A549 (cell line): ENCODE results near the gene IFNL3. TPM values are rescaled to one million over a fixed set of nuclear protein-coding genes. Genes with fewer than 3 reads are reported as not detected.
A peak's percentile ranks its signal among the peaks of the same experiment; 100 is the strongest.

Experiments used
- ATAC-seq, 2 experiments: fragments of 200-7000 bp in 1 of 2; fragments of >200 bp in 1 of 2; cut with Nextera tagmentation in 1 of 2; cut with Tn5 transposase in 1 of 2; 3 replicates each; pipeline versions ENCODE4 v1.8.0 to v1.9.1; 2018 to 2020; ENCODE audit warnings: mild to moderate bottlenecking in 1 of 2, moderate library complexity in 1 of 2
- CTCF ChIA-PET: fragments of 300-600 bp; sonication (Branson Sonifier 250); formaldehyde crosslinking; extraction: SDS; loops from one replicate; lab custom pipeline; 2021; ENCODE audit warnings: antibody characterized with exemption, inconsistent platforms; lab: Yijun Ruan, JAX
- POLR2A ChIA-PET: fragments of 350-600 bp; formaldehyde crosslinking; extraction: SDS; loops from one replicate; lab custom pipeline; 2021; ENCODE audit warnings: antibody characterized with exemption, inconsistent platforms; lab: Yijun Ruan, JAX
- DNase-seq, 2 experiments: peaks; one replicate each; pipeline versions ENCODE4 v3.0.0 to v3.0.0-alpha.2; 2011 to 2016; ENCODE audit warnings: low read depth in 1 of 2, low spot score in 1 of 2
- FAIRE-seq: peaks from 2 replicates; lab custom pipeline; 2011; peaks lifted over from hg19 to GRCh38; lab: Jason Lieb, UNC
- H3K27ac ChIP-seq, 2 experiments: fragments of >200 bp; sonication (Bioruptor Twin); formaldehyde crosslinking; 3 replicates each; pipeline ENCODE4 v1.5.1; 2016 to 2017
- H3K4me1 ChIP-seq: fragments of >200 bp; sonication (Bioruptor Twin); formaldehyde crosslinking; 3 replicates; pipeline ENCODE4 v1.6.1; 2016
- H3K4me2 ChIP-seq: fragments of >200 bp; sonication (Bioruptor Twin); formaldehyde crosslinking; 3 replicates; pipeline ENCODE4 v1.6.1; 2016
- H3K4me3 ChIP-seq: fragments of >200 bp; sonication (Bioruptor Twin); formaldehyde crosslinking; 3 replicates; pipeline ENCODE4 v1.5.1; 2016
- H3K9me3 ChIP-seq: fragments of >200 bp; sonication (Bioruptor Twin); formaldehyde crosslinking; 3 replicates; pipeline ENCODE4 v1.6.1; 2016
- CBX8 ChIP-seq: fragments of 200-600 bp; sonication (generic); IDR thresholded peaks from 2 replicates; pipeline ENCODE4 v1.6.1; 2016
- CEBPB ChIP-seq, 2 experiments: fragments of >200 bp in 1 of 2; sonication (Bioruptor Twin) in 1 of 2; formaldehyde crosslinking in 1 of 2; IDR thresholded peaks; 2 replicates each; pipeline ENCODE4 v1.6.1; 2012 to 2016
- CHD4 ChIP-seq: fragments of 200-600 bp; sonication (generic); IDR thresholded peaks from 2 replicates; pipeline ENCODE4 v1.6.1; 2016; ENCODE audit warnings: antibody characterized with exemption, mild to moderate bottlenecking, borderline replicate concordance
- CTCF ChIP-seq: fragments of >200 bp; sonication (Bioruptor Twin); formaldehyde crosslinking; IDR thresholded peaks from 3 replicates; pipeline ENCODE4 v1.5.1; 2016
- EHF ChIP-seq: fragments of 250-450 bp; sonication (Bioruptor Pico); IDR thresholded peaks from 2 replicates; pipeline ENCODE4 v1.5.0; 2020; ENCODE audit warnings: mild to moderate bottlenecking
- EP300 ChIP-seq, 2 experiments: fragments of >200 bp; sonication (Bioruptor Twin); formaldehyde crosslinking; IDR thresholded peaks; 2 replicates in 1 of 2; 3 replicates in 1 of 2; pipeline ENCODE4 v1.6.1; 2016 to 2017
- ESRRA ChIP-seq: fragments of 150-350 bp; IDR thresholded peaks from 2 replicates; pipeline ENCODE4 v1.6.1; 2014; ENCODE audit warnings: mild to moderate bottlenecking, low read length, borderline replicate concordance
- HOXB13 ChIP-seq: fragments of 250-450 bp; sonication (Bioruptor Pico); IDR thresholded peaks from 2 replicates; pipeline ENCODE4 v1.5.0; 2020; ENCODE audit warnings: low read depth, mild to moderate bottlenecking, moderate library complexity
- JUN ChIP-seq, 2 experiments: fragments of >200 bp; sonication (Bioruptor Twin); formaldehyde crosslinking; IDR thresholded peaks; 2 replicates in 1 of 2; 3 replicates in 1 of 2; pipeline ENCODE4 v1.6.1; 2016 to 2017
- JUNB ChIP-seq: fragments of >200 bp; sonication (Bioruptor Twin); formaldehyde crosslinking; IDR thresholded peaks from 2 replicates; pipeline ENCODE4 v1.6.1; 2016
- MAZ ChIP-seq: fragments of 150-350 bp; IDR thresholded peaks from 2 replicates; pipeline ENCODE4 v1.6.1; 2014; ENCODE audit warnings: antibody characterized with exemption, low read depth, low read length, borderline replicate concordance
- MYC ChIP-seq: IDR thresholded peaks from 2 replicates; pipeline ENCODE4 v1.6.1; 2012; ENCODE audit warnings: mild to moderate bottlenecking, inconsistent platforms, low read length, improper control_type of control experiment, borderline replicate concordance
- NFE2L2 ChIP-seq: fragments of 150-350 bp; conservative IDR thresholded peaks from 2 replicates; pipeline ENCODE4 v1.6.1; 2014; ENCODE audit warnings: low read length
- POLR2A ChIP-seq: IDR thresholded peaks from 2 replicates; pipeline ENCODE4 v1.6.1; 2012; ENCODE audit warnings: mild to moderate bottlenecking, low read length
- POLR2AphosphoS2 ChIP-seq: conservative IDR thresholded peaks from 2 replicates; pipeline ENCODE4 v1.6.1; 2012; ENCODE audit warnings: low read length, improper control_type of control experiment, inconsistent platforms
- RFX5 ChIP-seq: fragments of 450-650 bp; IDR thresholded peaks from 2 replicates; pipeline ENCODE4 v1.7.1; 2014; ENCODE audit warnings: antibody characterized with exemption, mild to moderate bottlenecking, moderate library complexity
- SMC3 ChIP-seq: fragments of >200 bp; sonication (Bioruptor Twin); formaldehyde crosslinking; IDR thresholded peaks from 3 replicates; pipeline ENCODE4 v1.6.1; 2018; ENCODE audit warnings: inconsistent platforms
- SREBF2 ChIP-seq: fragments of 450-650 bp; IDR thresholded peaks from 2 replicates; pipeline ENCODE4 v1.6.1; 2014; ENCODE audit warnings: mild to moderate bottlenecking, moderate library complexity
- TFCP2L1 ChIP-seq: fragments of 250-450 bp; sonication (Bioruptor Pico); IDR thresholded peaks from 2 replicates; pipeline ENCODE4 v1.5.0; 2021; ENCODE audit warnings: mild to moderate bottlenecking
- ZC3H11A ChIP-seq: fragments of 450-650 bp; IDR thresholded peaks from 2 replicates; pipeline ENCODE4 v1.6.1; 2014; ENCODE audit warnings: antibody characterized with exemption, mild to moderate bottlenecking
- ZFP36 ChIP-seq: fragments of 450-650 bp; IDR thresholded peaks from 2 replicates; pipeline ENCODE4 v1.6.1; 2014; ENCODE audit warnings: borderline replicate concordance; ENCODE audit not compliant: partially characterized antibody
- ZSCAN20 ChIP-seq: fragments of 250-450 bp; sonication (Bioruptor Pico); IDR thresholded peaks from 2 replicates; pipeline ENCODE4 v1.8.0; 2022; ENCODE audit warnings: mild to moderate bottlenecking, moderate library complexity
- WGBS: methylation state at CpG from one replicate; pipeline ENCODE4 v1.1.6; 2017; ENCODE audit errors: missing lambda C conversion rate; 5-methylcytosine and 5-hydroxymethylcytosine counted together
- polyA plus RNA-seq, 4 experiments: library from polyadenylated mRNA; depleted of rRNA in 3 of 4; stranded (reverse); fragments of >200 nt; fragmentation: RNase III in 1 of 4; extraction: RNeasy Plus Mini Kit Qiagen cat#74134 plus additional on column Dnase treatment in 1 of 4; gene quantifications; 2 replicates in 3 of 4; 3 replicates in 1 of 4; pipeline ENCODE4 v1.2.3, GENCODE V29; 2011 to 2017
- TF ChIP-seq, protein P1 (sequence below): IDR thresholded peaks from 2 replicates; pipeline ENCODE4 v1.6.1; 2012; ENCODE audit warnings: low read depth, borderline replicate concordance

Gene IFNL3
- polyA plus RNA-seq, 2 of the 4 experiments (the other 2 are of a cell fraction) = not detected

DNA sequence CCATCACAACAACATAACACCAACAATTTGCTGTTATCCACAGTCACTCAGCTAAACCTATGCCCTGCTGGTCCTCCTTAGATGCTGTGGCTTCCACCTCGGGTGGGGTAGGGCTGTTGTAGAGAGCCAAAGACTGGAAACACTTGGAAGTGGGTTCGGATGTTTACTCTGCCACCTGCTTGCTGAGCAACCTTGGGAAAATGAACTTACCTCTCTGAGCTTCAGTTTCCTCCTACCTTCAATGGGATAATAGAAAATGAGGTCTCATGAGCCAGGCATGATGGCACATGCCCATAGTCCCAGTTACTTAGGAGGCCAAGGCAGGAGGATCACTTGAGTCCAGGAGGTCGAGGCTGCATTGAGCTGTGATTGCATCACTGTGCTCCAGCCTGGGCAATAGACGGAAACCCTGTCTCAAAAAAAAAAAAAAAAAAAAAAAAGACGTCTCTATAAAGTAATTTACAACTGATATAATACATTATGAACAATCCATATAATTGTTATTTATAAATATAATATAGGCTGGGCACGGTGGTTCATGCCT, 37.4 kb downstream of the IFNL3 start:
- no peak for DNase-seq
- no peak for ATAC-seq
- POLR2A ChIA-PET = interaction anchor here (0.7 kb wide), 1 partner anchor 162 kb away, joined by 3 read pairs; no protein-coding TSS in a partner anchor
- peak; percentile 98 for FAIRE-seq
- WGBS = 38% methylated on average over 6 of the region's 6 CpGs
- Histone ChIP-seq H3K27ac (no peak overlapping the region), H3K9me3 (no peaks in the 10 kb centered on the region), H3K4me3 (no peak overlapping the region), H3K4me1 (peaks cover 6% of the 10 kb centered on the region; the same call in 1 of the 3 replicates), H3K4me2 (no peak overlapping the region)
- TF ChIP-seq CEBPB (IDR thresholded peaks at IDR 0.05) (peak in 1 of 2 experiments; percentile 34; a peak in 1 of 4 replicates), ZFP36 (peak; percentile 39), JUN (IDR thresholded peaks at IDR 0.05) (0 out of 5 replicates have a peak, but pooled peaks of 1 of the 2 experiments have one; percentile 21), CBX8 (no peak)
- CTCF ChIA-PET = interaction anchor here (1.0 to 7.0 kb wide), 6 partner anchors 9 to 169 kb away, joined by 3 to 44 read pairs (median 4); no protein-coding TSS in a partner anchor

- no peak overlapping the region for H3K4me2 ChIP-seq
- WGBS = 80% methylated on average over 6 of the region's 6 CpGs
- DNase-seq (no peak), FAIRE-seq (peak; percentile 13), ATAC-seq (no peak)
- POLR2A ChIA-PET = no interaction called here
- H3K4me3 ChIP-seq = no peak overlapping the region
- peaks cover 6% of the 10 kb centered on the region; the same call in 1 of the 3 replicates for H3K4me1 ChIP-seq
- CTCF ChIA-PET = interaction anchor here (0.9 to 7.0 kb wide), 9 partner anchors 8 to 154 kb away, joined by 3 to 44 read pairs (median 3); partner anchors contain the start of gene NCCRP1
- no peak overlapping the region for H3K27ac ChIP-seq
- TF ChIP-seq SMC3 (no peak), ZC3H11A (no peak), RFX5 (no peak), POLR2A (no peak), ZSCAN20 (CRISPR knock-in tag) (no peak), EP300 (IDR thresholded peaks at IDR 0.05) (no peak), MYC (no peak), SREBF2 (no peak), TFCP2L1 (CRISPR knock-in tag) (no peak), ZFP36 (no peak), JUNB (no peak), CHD4 (no peak), CBX8 (no peak), EHF (CRISPR knock-in tag) (no peak)
- no peaks in the 10 kb centered on the region for H3K9me3 ChIP-seq
Observed at GRCh38 chr19:39206122-39206521, 38.7 kb downstream of the IFNL3 start.

GRCh38 chr19:39205449-39205764, 39.4 kb downstream of the IFNL3 start:
- 89% methylated on average over 3 of the region's 3 CpGs for WGBS
- ChIA-PET CTCF (interaction anchor here (0.9 to 7.0 kb wide), 9 partner anchors 9 to 244 kb away, joined by 3 to 44 read pairs (median 7); partner anchors contain the start of gene NCCRP1), POLR2A (no interaction called here)
- DNase-seq (no peak), FAIRE-seq (no peak), ATAC-seq (no peak)
- H3K9me3 ChIP-seq = no peaks in the 10 kb centered on the region
- peaks cover 6% of the 10 kb centered on the region; the same call in 1 of the 3 replicates for H3K4me1 ChIP-seq
- H3K4me2 ChIP-seq = no peak overlapping the region
- no peak overlapping the region for H3K27ac ChIP-seq
- no peak for TF ChIP-seq NFE2L2
- TF ChIP-seq RFX5 = no peak
- no peak for TF ChIP-seq POLR2AphosphoS2
- no peak overlapping the region for H3K4me3 ChIP-seq

DNA sequence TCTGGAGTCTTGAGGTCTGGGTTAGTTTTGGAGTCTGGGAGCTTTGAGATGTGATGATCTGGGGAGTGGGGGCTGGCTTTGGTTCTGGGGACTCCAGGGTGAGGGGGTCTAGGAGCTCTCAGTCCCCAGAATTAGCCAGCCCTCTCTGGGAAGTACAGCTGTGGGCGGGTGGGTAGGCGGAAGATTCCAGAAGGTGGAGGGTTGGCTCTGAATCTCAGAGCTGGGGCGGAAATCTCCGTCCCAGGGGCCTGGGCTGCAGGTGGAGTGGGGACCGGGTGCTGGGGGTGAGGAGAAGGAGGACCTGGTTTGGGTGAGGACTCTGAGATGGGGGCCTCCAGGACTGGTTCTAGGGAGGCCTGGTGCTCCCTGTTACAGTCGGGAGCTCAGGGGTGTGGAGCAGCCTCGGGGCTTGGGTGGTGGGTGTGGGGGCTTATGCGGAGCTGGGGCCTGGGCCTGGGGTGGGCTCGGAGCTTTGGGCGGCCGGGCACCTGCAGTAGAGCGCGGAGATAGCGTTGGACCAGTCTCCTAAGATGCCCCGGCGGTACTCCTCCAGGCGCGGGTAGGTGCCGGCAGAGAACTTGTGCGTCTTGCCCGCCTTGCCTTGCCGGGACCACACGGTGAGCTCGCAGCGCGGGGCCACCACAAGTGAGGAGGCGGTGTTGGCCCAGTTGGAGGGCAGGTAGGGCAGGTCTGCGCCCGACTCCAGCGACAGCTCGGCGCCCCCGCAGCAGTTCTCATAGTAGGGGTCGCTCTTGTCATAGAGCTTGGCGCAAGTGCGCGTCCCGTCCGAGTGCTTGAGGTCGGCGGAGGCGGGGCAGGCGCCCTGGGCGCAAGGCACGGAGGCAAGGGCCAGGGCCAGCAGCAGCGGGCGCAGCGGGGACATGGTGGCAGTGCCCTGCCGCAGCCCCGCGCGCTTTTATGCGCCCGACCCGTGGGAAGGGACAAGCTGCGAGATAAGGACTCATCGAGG, 41.1 kb downstream of the IFNL3 start, which contains the start of gene SYCN:
SYCN (minus strand) TSS at position 892 of the 970 bp plus-strand sequence; CDS start at position 883, 9 bp downstream.
- TF ChIP-seq CTCF (no peak), POLR2AphosphoS2 (no peak), RFX5 (no peak), ZSCAN20 (CRISPR knock-in tag) (no peak), MAZ (no peak), ESRRA (no peak), HOXB13 (no peak), SMC3 (no peak)
- TF ChIP-seq, protein P1, sequence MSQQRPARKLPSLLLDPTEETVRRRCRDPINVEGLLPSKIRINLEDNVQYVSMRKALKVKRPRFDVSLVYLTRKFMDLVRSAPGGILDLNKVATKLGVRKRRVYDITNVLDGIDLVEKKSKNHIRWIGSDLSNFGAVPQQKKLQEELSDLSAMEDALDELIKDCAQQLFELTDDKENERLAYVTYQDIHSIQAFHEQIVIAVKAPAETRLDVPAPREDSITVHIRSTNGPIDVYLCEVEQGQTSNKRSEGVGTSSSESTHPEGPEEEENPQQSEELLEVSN = no peak
- ChIA-PET CTCF (interaction anchor here (0.6 to 7.0 kb wide), 17 partner anchors 10 to 801 kb away, joined by 3 to 44 read pairs (median 3); partner anchors contain the start of gene FAM98C), POLR2A (interaction anchor here (0.9 kb wide), 1 partner anchor 138 kb away, joined by 3 read pairs; the partner anchor contains the start of gene SAMD4B)
- Histone ChIP-seq H3K4me1 (peaks cover 6% of the 10 kb centered on the region; the same call in 1 of the 3 replicates), H3K4me2 (no peak within 1 kb of the TSS), H3K9me3 (no peaks in the 10 kb centered on the region), H3K27ac (peak within 1 kb of the TSS in 1 of 2 experiments; percentile 4; a peak in 1 of 6 replicates), H3K4me3 (no peak within 1 kb of the TSS)
- ATAC-seq (no peak), FAIRE-seq (no peak), DNase-seq (no peak)
- WGBS = 91% methylated on average over 57 of the region's 57 CpGs
